HAP-1 (cell line): Measurements from ENCODE around the gene LYRM7.

Experiments
- DNase-seq, 2 experiments: peaks; one replicate each; pipeline ENCODE4 v3.0.0-alpha.2; 2016 to 2020; ENCODE audit warnings: low spot score in 2 of 2
- H3K27me3 ChIP-seq: fragments of 250-450 bp; sonication (Bioruptor Pico); 2 replicates; pipeline ENCODE4 v1.5.1; 2020; ENCODE audit warnings: low read depth, mild to moderate bottlenecking, moderate library complexity
- H3K36me3 ChIP-seq: fragments of 250-450 bp; sonication (Bioruptor Pico); replicated peaks from 2 replicates; pipeline ENCODE4 v1.5.1; 2020; ENCODE audit warnings: mild to moderate bottlenecking
- H3K4me1 ChIP-seq: fragments of 250-450 bp; sonication (Bioruptor Pico); 2 replicates; pipeline ENCODE4 v1.5.1; 2020; ENCODE audit warnings: mild to moderate bottlenecking
- H3K4me3 ChIP-seq: fragments of 250-450 bp; sonication (Bioruptor Pico); 2 replicates; pipeline ENCODE4 v1.5.1; 2020; ENCODE audit warnings: mild to moderate bottlenecking, moderate library complexity
- H3K9me3 ChIP-seq: fragments of 250-450 bp; sonication (Bioruptor Pico); 2 replicates; pipeline ENCODE4 v1.5.1; 2020; ENCODE audit warnings: mild to moderate bottlenecking, moderate library complexity
- in situ Hi-C: fragments of 300-500 bp; cut with MboI; formaldehyde crosslinking; loops from 3 replicates; pipeline ENCODE4 v1.14.3; 2020; ENCODE audit warnings: low sequenced_read_pairs, inconsistent platforms, mixed read lengths

LYRM7 gene

DNA sequence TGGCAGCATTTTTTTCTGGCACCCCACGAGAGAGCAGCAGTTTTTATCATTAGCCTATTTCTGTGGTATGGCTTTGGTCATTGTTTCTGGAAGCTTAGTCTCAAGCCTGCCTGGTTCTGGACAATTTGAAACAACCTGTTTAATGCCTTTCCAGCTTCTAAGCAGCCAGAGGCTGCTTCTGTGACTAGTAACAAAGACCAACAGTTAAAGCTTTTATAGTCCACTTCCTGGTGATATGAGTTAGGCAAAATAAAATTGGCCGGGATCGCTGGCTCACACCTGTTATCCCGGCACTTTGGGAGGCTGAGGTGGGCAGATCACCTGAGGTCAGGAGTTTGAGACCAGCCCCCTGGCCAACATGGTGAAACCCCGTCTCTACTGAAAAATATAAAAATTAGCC, 24.0 kb downstream of the LYRM7 start:
- H3K4me1 ChIP-seq = peaks cover 6% of the 10 kb centered on the region
- no peaks in the 10 kb centered on the region for H3K27me3 ChIP-seq
- H3K36me3 ChIP-seq = no peaks in the 10 kb centered on the region
- no peaks in the 10 kb centered on the region for H3K9me3 ChIP-seq
- in situ Hi-C loops = no loop called here
- no peak overlapping the region for H3K4me3 ChIP-seq
- no peak for DNase-seq

DNA sequence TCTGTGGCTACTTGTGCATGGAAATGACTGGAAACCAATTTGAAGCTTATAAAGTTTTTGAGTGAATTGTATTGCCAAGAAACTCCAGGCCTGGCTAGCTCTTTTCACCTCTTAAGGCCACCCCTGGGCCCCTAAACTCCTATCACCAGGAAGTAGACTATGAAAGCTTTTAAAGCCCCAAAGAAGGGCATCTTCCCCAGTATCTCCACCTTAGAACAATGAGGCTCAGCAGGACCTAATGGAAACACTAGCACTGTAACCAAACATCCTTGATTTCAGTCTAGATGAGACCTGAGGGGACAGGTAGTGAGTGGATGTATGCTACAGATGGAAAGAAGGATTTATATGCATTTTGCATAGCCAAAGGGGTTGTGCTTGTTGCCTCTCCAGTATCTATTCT, 25.0 kb downstream of the LYRM7 start:
- Histone ChIP-seq H3K9me3 (no peaks in the 10 kb centered on the region), H3K4me3 (no peak overlapping the region), H3K27me3 (no peaks in the 10 kb centered on the region), H3K36me3 (no peaks in the 10 kb centered on the region), H3K4me1 (peaks cover 6% of the 10 kb centered on the region)
- in situ Hi-C loops = no loop called here
- no peak for DNase-seq

DNA sequence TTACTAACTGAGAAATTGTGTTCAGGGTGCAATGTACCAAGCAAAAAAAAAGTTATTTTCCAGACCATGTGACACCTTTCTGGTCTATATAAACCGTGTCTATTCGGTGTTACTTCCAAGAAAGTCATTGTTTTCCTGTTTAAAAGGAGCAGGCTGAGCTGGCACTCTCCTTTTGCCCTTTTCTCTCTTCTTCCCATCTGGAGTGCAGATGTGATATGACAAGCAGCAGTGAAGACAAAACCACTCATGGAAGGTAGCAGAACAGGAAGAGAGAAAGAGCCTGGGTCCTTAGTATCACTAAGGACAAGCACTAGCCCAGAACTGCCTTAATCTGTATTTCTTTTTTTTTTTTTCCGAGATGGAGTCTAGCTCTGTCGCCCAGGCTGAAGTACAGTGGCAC, 25.6 kb downstream of the LYRM7 start:
- H3K4me1 ChIP-seq = peaks cover 6% of the 10 kb centered on the region
- in situ Hi-C loops = no loop called here
- no peaks in the 10 kb centered on the region for H3K36me3 ChIP-seq
- H3K4me3 ChIP-seq = no peak overlapping the region
- no peaks in the 10 kb centered on the region for H3K9me3 ChIP-seq
- DNase-seq = no peak
- no peaks in the 10 kb centered on the region for H3K27me3 ChIP-seq

DNA sequence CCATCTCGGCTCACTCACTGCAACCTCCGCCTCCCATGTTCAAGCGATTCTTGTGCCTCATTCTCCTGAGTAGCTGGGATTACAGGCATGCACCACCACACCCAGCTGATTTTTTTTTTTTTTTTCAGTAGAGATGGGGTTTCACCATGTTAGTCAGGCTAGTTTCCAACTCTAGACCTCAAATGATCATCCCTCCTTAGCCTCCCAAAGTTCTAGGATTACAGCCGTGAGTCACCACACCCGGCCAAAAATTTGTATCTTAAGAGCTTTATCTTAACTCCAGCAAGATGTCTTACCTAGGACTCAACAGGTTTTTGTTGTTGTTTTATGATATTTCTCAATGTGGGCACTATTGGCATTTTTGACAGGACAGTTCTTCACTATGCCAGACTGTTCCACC, 27.9 kb downstream of the LYRM7 start:
- in situ Hi-C loops = no loop called here
- H3K9me3 ChIP-seq = no peaks in the 10 kb centered on the region
- no peak for DNase-seq

DNA sequence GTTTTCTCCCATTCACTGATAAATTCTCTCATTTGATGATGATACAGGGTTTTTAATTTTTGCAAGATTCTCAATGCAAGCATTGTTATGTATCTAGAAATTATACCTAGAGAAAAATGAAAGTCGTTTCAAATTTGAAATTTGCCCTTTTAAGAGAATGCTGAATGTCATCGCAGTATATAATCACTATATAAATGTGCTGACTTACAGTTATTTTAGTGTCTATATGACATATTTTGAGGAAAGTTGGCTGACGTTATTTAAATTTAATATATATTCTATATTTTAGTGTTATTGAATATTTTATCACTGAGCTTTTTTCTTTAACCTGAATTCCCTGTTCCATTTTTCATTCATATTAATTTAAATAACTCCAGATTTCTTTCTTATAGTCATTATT, 29.8 kb downstream of the LYRM7 start:
- in situ Hi-C loops = no loop called here
- H3K4me1 ChIP-seq = no peaks in the 10 kb centered on the region
- H3K27me3 ChIP-seq = no peaks in the 10 kb centered on the region
- no peak overlapping the region for H3K4me3 ChIP-seq
- no peaks in the 10 kb centered on the region for H3K9me3 ChIP-seq
- no peaks in the 10 kb centered on the region for H3K36me3 ChIP-seq
- no peak for DNase-seq

More for the DNA sequence above, 27.9 kb downstream of the LYRM7 start:
- Histone ChIP-seq H3K36me3 (no peaks in the 10 kb centered on the region), H3K27me3 (no peaks in the 10 kb centered on the region), H3K4me1 (no peaks in the 10 kb centered on the region), H3K4me3 (no peak overlapping the region)

DNA sequence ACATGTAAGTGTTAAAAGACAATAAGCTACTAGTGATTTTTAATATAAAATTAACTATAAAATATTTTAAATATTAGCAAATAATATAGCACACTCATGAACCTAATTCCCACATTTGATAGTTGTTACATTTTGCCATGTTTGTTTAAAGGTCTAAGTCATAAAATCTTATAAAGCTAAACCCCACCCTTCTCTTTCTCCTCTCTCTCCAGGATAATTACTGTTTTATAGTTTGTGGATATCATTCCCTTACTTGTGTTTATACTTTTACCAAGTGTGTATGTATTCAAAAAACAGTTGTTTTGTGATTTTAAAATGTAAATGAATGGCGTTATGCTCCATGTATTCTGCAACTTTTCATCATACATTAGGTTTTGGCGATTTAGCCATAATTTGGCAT, 34.2 kb downstream of the LYRM7 start:
- no peaks in the 10 kb centered on the region for H3K9me3 ChIP-seq
- no peak overlapping the region for H3K4me3 ChIP-seq
- peaks cover 8% of the 10 kb centered on the region for H3K4me1 ChIP-seq
- DNase-seq = no peak
- H3K36me3 ChIP-seq = no peaks in the 10 kb centered on the region
- no peaks in the 10 kb centered on the region for H3K27me3 ChIP-seq
- in situ Hi-C loops = no loop called here

DNA sequence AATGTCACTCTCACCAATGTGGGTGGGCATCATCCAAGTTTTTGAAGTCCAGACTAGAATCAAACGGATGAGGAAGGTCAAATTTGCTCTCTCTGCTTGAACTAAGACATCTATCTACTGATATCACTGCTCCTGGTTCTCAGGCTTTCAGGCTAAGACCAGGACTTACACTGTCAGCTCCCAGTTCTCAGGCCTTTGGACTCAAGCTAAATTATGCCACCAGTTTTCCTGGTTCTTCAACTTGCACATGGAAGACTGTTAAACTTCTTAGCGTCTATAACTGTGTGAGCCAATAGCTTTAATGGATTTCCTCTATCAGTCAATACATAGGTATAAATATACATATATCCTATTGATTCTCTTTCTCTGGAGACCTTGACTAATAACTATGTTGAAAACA, 35.3 kb downstream of the LYRM7 start:
- DNase-seq = no peak
- H3K27me3 ChIP-seq = no peaks in the 10 kb centered on the region
- no peak overlapping the region for H3K4me3 ChIP-seq
- H3K9me3 ChIP-seq = no peaks in the 10 kb centered on the region
- peaks cover 15% of the 10 kb centered on the region for H3K4me1 ChIP-seq
- in situ Hi-C loops = no loop called here
- no peaks in the 10 kb centered on the region for H3K36me3 ChIP-seq

DNA sequence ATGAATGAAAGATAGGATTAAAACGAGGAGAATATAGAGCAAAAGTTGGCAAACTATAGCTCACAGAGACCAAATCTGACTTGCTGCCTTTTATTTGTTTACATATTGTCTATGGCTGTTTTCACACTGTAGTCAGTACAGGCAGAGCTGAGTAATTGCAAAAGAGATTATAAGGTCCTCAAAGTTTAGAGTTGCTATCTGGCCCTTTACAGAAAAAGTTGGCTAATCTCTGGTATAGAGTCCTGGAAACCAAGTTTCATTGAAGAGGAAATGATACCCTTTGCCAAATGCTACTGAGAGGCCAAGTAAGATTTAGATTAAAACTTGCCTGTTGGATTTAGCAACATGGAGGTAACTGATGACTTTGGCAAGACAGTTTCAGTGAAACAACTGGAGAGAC, 36.0 kb downstream of the LYRM7 start:
- in situ Hi-C loops = no loop called here
- no peaks in the 10 kb centered on the region for H3K9me3 ChIP-seq
- DNase-seq = no peak
- H3K27me3 ChIP-seq = no peaks in the 10 kb centered on the region
- H3K4me3 ChIP-seq = no peak overlapping the region
- peaks cover 15% of the 10 kb centered on the region for H3K4me1 ChIP-seq
- H3K36me3 ChIP-seq = no peaks in the 10 kb centered on the region

DNA sequence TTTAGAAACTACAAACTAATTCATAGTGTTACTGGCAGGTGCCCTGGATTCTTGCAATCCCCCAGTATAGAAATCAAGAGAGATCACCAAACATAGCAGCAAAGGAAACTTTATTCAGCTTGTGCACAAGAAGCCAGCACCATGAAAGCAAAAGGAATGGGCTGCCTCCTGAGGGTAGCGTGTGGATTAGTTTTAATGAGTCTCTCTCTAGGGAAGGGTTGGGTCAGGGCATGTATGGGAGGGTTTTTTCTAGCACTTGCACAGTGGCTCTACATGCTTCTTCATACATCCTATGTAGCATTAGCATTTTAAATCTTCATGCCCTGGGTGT, 38.4 kb downstream of the LYRM7 start:
- DNase-seq = no peak
- in situ Hi-C loops = no loop called here
- Histone ChIP-seq H3K27me3 (no peaks in the 10 kb centered on the region), H3K4me1 (peaks cover 15% of the 10 kb centered on the region), H3K36me3 (no peaks in the 10 kb centered on the region), H3K9me3 (no peaks in the 10 kb centered on the region), H3K4me3 (no peak overlapping the region)

DNA sequence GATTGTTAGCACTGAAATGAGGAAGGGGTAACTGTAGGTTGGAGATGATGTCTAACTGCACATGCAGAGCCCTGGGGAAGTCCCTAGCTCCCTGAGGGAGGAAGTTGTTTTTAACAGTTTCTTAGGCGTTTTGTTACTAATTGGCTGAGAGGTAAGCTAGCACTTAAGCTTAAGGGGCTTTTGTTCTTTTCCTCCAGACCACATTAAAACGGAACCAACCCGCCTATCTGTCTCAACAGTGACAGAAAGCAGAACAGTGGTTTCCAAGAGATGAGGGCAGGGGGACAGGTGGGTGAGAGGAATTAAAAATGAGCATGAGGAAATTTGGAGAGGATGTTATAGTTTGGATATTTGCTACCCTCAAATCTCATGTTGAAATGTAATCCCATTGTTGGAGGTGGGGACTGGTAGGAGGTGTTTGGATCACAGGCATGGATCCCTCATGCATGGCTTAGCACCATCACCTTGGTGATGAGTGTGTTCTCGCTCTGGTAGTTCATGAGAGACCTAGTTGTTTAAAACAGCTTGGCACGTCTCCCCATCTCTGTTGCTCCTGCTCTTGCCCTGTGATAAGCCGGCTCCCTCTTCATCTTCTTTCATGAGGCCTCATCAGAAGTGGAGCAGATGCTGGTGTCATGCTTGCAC, 38.9 kb downstream of the LYRM7 start:
- in situ Hi-C loops = no loop called here
- no peaks in the 10 kb centered on the region for H3K9me3 ChIP-seq
- no peak for DNase-seq

DNA sequence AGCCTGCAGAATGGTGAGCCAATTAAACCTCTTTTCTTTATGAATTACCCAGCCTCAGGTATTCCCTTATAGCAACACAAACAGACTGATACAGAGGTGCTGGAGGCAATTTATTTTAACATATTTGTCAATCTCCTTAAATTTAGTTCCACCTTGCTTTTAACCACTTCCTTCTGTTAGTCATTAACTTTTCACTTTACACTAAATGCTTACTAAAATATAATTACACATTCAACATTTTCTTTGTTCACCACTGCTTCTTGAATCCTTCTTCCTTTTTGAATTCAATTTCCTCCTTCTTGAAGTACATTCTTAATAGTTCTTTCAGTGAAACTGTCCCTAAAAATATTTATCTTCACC, 39.4 kb downstream of the LYRM7 start:
- no peak overlapping the region for H3K4me3 ChIP-seq
- DNase-seq = no peak
- peaks cover 15% of the 10 kb centered on the region for H3K4me1 ChIP-seq
- no peaks in the 10 kb centered on the region for H3K27me3 ChIP-seq
- H3K9me3 ChIP-seq = no peaks in the 10 kb centered on the region
- in situ Hi-C loops = no loop called here
- no peaks in the 10 kb centered on the region for H3K36me3 ChIP-seq

More for the DNA sequence above, 38.9 kb downstream of the LYRM7 start:
- no peak overlapping the region for H3K4me3 ChIP-seq
- H3K27me3 ChIP-seq = no peaks in the 10 kb centered on the region
- no peaks in the 10 kb centered on the region for H3K36me3 ChIP-seq
- peaks cover 15% of the 10 kb centered on the region for H3K4me1 ChIP-seq

DNA sequence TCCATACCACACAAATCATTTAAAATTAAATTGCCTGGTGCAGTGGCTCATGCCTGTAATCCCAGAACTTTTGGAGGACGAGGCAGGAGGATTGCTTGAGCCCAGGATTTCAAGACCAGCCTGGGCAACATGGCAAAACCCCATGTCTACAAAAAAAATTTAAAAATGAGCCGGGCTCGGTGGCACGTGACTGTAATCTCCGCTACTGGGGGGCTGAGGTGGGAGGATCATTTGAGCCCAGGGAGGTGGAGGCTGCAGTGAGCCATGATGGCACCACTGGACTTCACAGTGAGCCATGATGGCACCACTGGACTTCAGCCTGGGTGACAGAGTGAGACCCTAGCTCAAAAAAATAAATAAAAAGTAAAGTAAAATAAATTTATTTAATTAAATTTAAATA, 40.9 kb downstream of the LYRM7 start:
- Histone ChIP-seq H3K36me3 (no peaks in the 10 kb centered on the region), H3K4me1 (peaks cover 15% of the 10 kb centered on the region), H3K9me3 (no peaks in the 10 kb centered on the region), H3K27me3 (no peaks in the 10 kb centered on the region), H3K4me3 (no peak overlapping the region)
- in situ Hi-C loops = no loop called here
- DNase-seq = no peak

DNA sequence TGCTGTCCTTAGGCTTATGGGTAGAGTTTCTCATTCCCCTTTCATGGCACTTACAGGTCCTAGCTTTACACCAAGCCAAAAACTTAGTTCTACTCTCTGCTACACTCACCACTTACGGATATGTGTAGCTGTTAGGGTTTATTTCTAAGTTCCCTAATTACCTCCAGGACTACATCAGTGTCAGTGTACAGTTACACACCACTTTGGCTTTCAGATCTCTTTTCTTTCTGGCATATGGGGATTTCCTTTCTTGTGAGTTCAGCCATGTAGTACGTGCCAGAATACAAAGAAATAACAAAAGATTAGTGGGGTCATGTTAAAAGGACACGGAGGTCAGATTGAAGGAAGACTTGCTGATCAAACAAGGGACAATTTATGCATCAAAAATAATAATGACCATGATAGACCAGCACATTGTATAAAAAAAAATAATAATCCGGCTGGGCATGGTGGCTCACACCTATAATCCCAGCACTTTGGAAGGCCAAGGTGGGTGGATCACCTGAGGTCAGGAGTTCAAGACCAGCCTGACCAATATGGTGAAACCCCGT, 41.8 kb downstream of the LYRM7 start:
- Histone ChIP-seq H3K9me3 (no peaks in the 10 kb centered on the region), H3K27me3 (no peaks in the 10 kb centered on the region), H3K36me3 (no peaks in the 10 kb centered on the region), H3K4me3 (no peak overlapping the region), H3K4me1 (peaks cover 15% of the 10 kb centered on the region)
- no peak for DNase-seq
- in situ Hi-C loops = no loop called here

DNA sequence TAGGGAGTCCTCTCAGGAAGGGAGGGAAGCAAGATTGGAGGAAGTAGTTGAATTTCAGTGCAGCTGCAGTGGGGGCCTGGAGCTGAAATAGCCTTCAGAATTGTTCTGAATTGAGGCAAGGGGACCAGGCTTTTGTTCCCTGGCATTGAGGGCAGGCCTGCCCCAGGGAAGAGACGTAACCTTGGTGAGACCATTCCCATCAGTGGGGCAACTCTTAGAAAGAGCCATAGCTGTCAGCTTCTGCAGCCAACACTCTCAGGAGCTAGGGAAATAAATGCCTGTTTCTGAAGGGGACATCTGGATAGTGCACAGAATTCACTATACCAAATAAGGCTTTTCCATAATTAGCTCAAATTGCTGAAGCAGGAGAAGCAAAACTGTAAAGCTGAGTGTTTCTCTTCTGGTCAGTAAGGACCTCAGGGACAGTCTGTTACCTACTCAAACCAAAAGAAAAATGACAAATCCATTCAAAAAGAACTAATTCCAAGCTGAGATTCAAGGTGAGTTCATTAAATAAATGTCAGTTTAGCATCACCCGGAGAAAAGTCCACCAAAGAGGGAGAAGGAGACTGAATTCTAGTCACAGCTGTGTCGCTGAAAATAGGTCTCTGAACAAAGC, 44.0 kb downstream of the LYRM7 start:
- in situ Hi-C loops = no loop called here
- H3K9me3 ChIP-seq = no peaks in the 10 kb centered on the region
- peaks cover 10% of the 10 kb centered on the region for H3K4me1 ChIP-seq
- DNase-seq = no peak
- no peaks in the 10 kb centered on the region for H3K27me3 ChIP-seq
- no peak overlapping the region for H3K4me3 ChIP-seq
- no peaks in the 10 kb centered on the region for H3K36me3 ChIP-seq

DNA sequence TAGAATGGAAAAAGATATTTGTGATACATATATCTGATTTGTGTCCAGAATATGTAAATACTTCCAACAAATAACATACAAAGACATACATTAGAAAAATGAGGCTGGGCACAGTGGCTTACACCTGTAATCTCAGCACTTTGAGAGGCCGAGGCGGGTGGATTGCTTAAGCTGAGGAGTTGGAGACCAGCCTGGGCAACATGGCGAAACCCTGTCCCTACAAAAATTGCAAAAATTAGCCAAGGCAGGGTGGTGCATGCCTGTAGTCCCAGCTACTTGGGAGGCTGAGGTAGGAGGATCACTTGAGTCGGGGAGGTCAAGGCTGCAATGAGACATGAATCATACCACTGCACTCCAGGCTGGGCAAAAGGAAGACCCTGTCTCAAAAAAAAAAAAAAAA, 47.0 kb downstream of the LYRM7 start:
- H3K27me3 ChIP-seq = no peaks in the 10 kb centered on the region
- no peaks in the 10 kb centered on the region for H3K4me1 ChIP-seq
- H3K4me3 ChIP-seq = no peak overlapping the region
- H3K9me3 ChIP-seq = no peaks in the 10 kb centered on the region
- no peaks in the 10 kb centered on the region for H3K36me3 ChIP-seq
- in situ Hi-C loops = no loop called here
- no peak for DNase-seq
